Astrocyte (in vitro differentiated cells and primary cell): ENCODE results near the gene PLXDC2. TPM values are rescaled to one million over a fixed set of nuclear protein-coding genes. Genes with fewer than 3 reads are reported as not detected.

ENCODE experiments used
- DNase-seq: peaks from one replicate; pipeline ENCODE4 v3.0.0-alpha.2; 2010; ENCODE audit warnings: low read depth
- FAIRE-seq: peaks from 2 replicates; lab custom pipeline; 2011; peaks lifted over from hg19 to GRCh38; lab: Jason Lieb, UNC
- H2AFZ ChIP-seq: 2 replicates; pipeline ENCODE4 v1.6.0; 2012; ENCODE audit warnings: low read depth, low read length, inconsistent platforms
- H3K27ac ChIP-seq: 2 replicates; pipeline ENCODE4 v1.5.1; 2011; ENCODE audit warnings: low read depth, low read length, inconsistent platforms
- H3K27me3 ChIP-seq: 2 replicates; pipeline ENCODE4 v1.6.0; 2011; ENCODE audit warnings: low read length, inconsistent platforms; ENCODE audit not compliant: insufficient read depth
- H3K36me3 ChIP-seq: 2 replicates; pipeline ENCODE4 v1.5.1; 2011; ENCODE audit warnings: low read length, inconsistent platforms; ENCODE audit not compliant: insufficient read depth
- H3K4me1 ChIP-seq: 2 replicates; pipeline ENCODE4 v1.5.1; 2011; ENCODE audit warnings: low read length, inconsistent platforms; ENCODE audit not compliant: insufficient read depth
- H3K4me2 ChIP-seq: 2 replicates; pipeline ENCODE4 v1.6.0; 2012; ENCODE audit warnings: low read length, inconsistent platforms
- H3K4me3 ChIP-seq: 2 replicates; pipeline ENCODE4 v1.5.1; 2011; ENCODE audit warnings: low read depth, mild to moderate bottlenecking, low read length, inconsistent platforms; ENCODE audit not compliant: insufficient read depth
- H3K79me2 ChIP-seq: 2 replicates; pipeline ENCODE4 v1.6.0; 2012; ENCODE audit warnings: mild to moderate bottlenecking, low read length, inconsistent platforms; ENCODE audit not compliant: insufficient read depth
- H3K9ac ChIP-seq: 2 replicates; pipeline ENCODE4 v1.6.0; 2012; ENCODE audit warnings: mild to moderate bottlenecking, low read length, inconsistent platforms
- H3K9me3 ChIP-seq: 2 replicates; pipeline ENCODE4 v1.5.1; 2012; ENCODE audit warnings: low read depth, mild to moderate bottlenecking, low read length, inconsistent platforms; ENCODE audit not compliant: insufficient read depth
- H4K20me1 ChIP-seq: 2 replicates; pipeline ENCODE4 v1.6.0; 2012; ENCODE audit warnings: low read length, inconsistent platforms; ENCODE audit not compliant: insufficient read depth
- H3K27ac Mint-ChIP-seq: one replicate; pipeline ENCODE4 v1.8.0; 2021; ENCODE audit warnings: mild to moderate bottlenecking, mixed read lengths; ENCODE audit not compliant: unreplicated experiment
- H3K27me3 Mint-ChIP-seq: one replicate; pipeline ENCODE4 v1.8.0; 2021; ENCODE audit warnings: low read depth, mixed read lengths; ENCODE audit not compliant: unreplicated experiment
- H3K36me3 Mint-ChIP-seq: one replicate; pipeline ENCODE4 v1.8.0; 2021; ENCODE audit warnings: low read depth, mixed read lengths; ENCODE audit not compliant: unreplicated experiment
- H3K4me1 Mint-ChIP-seq: one replicate; pipeline ENCODE4 v1.8.0; 2021; ENCODE audit warnings: low read depth, mixed read lengths; ENCODE audit not compliant: unreplicated experiment
- H3K4me3 Mint-ChIP-seq: one replicate; pipeline ENCODE4 v1.8.0; 2021; ENCODE audit warnings: mild to moderate bottlenecking, moderate library complexity, mixed read lengths; ENCODE audit not compliant: unreplicated experiment
- H3K9me3 Mint-ChIP-seq: one replicate; pipeline ENCODE4 v1.8.0; 2021; ENCODE audit warnings: mild to moderate bottlenecking, mixed read lengths; ENCODE audit not compliant: unreplicated experiment
- CTCF ChIP-seq: IDR thresholded peaks from 2 replicates; pipeline ENCODE4 v1.5.1; 2011; ENCODE audit warnings: low read depth, mild to moderate bottlenecking, inconsistent platforms, low read length, moderate library complexity; ENCODE audit not compliant: insufficient read depth
- EZH2 ChIP-seq: IDR thresholded peaks from 2 replicates; pipeline ENCODE4 v1.6.1; 2012; ENCODE audit warnings: mild to moderate bottlenecking, low read length, inconsistent platforms; ENCODE audit not compliant: insufficient read depth
- total RNA-seq: library from RNA; stranded (reverse); gene quantifications from 2 replicates; pipeline ENCODE4 v1.2.1, GENCODE V29; 2021

The PLXDC2 gene
- total RNA-seq, 1 donor from 2014 or later, result 36.1 TPM

- TF ChIP-seq CTCF (no peak), EZH2 (no peak)
- H3K27me3 ChIP-seq, result no peaks in the 10 kb centered on the region
- H3K79me2 ChIP-seq, result peaks cover 6% of the 10 kb centered on the region
- no peak overlapping the region for H3K4me3 ChIP-seq
- H3K4me3 Mint-ChIP-seq, result no peak overlapping the region
- peaks cover 26% of the 10 kb centered on the region for H3K4me1 ChIP-seq
- no peaks in the 10 kb centered on the region for H4K20me1 ChIP-seq
- peaks cover 31% of the 10 kb centered on the region for H3K4me1 Mint-ChIP-seq
- no peak overlapping the region for H2AFZ ChIP-seq
- H3K36me3 Mint-ChIP-seq, result no peaks in the 10 kb centered on the region
- no peaks in the 10 kb centered on the region for H3K36me3 ChIP-seq
- no peak overlapping the region for H3K27ac ChIP-seq
- H3K27me3 Mint-ChIP-seq, result no peaks in the 10 kb centered on the region
- FAIRE-seq (no peak), DNase-seq (no peak)
- no peaks in the 10 kb centered on the region for H3K9me3 ChIP-seq
- no peak overlapping the region for H3K4me2 ChIP-seq
- no peaks in the 10 kb centered on the region for H3K9me3 Mint-ChIP-seq
- H3K27ac Mint-ChIP-seq, result no peak overlapping the region
- H3K9ac ChIP-seq, result no peak overlapping the region
Observed at GRCh38 chr10:19915125-19915524, 98.9 kb downstream of the PLXDC2 start.

- H2AFZ ChIP-seq, result no peak overlapping the region
- H3K4me3 Mint-ChIP-seq, result no peak overlapping the region
- H3K9me3 ChIP-seq, result no peaks in the 10 kb centered on the region
- no peaks in the 10 kb centered on the region for H3K9me3 Mint-ChIP-seq
- no peaks in the 10 kb centered on the region for H3K36me3 Mint-ChIP-seq
- no peaks in the 10 kb centered on the region for H3K36me3 ChIP-seq
- no peak overlapping the region for H3K27ac ChIP-seq
- no peaks in the 10 kb centered on the region for H3K27me3 ChIP-seq
- no peak overlapping the region for H3K4me2 ChIP-seq
- peaks cover 8% of the 10 kb centered on the region for H3K79me2 ChIP-seq
- H3K27me3 Mint-ChIP-seq, result no peaks in the 10 kb centered on the region
- DNase-seq, result no peak
- TF ChIP-seq EZH2, result no peak
- TF ChIP-seq CTCF, result no peak
- peaks cover 26% of the 10 kb centered on the region for H3K4me1 ChIP-seq
- no peaks in the 10 kb centered on the region for H4K20me1 ChIP-seq
- no peak for FAIRE-seq
- H3K4me1 Mint-ChIP-seq, result peaks cover 32% of the 10 kb centered on the region
- H3K27ac Mint-ChIP-seq, result no peak overlapping the region
- no peak overlapping the region for H3K9ac ChIP-seq
- no peak overlapping the region for H3K4me3 ChIP-seq
Observed at GRCh38 chr10:19915816-19916215, 99.6 kb downstream of the PLXDC2 start.

- DNase-seq, result peak; percentile 70
- Histone ChIP-seq H3K27ac (peak overlapping the region; percentile 47), H3K36me3 (no peaks in the 10 kb centered on the region), H3K4me1 (peaks cover 46% of the 10 kb centered on the region), H3K4me2 (peak overlapping the region; percentile 53), H3K9ac (peak overlapping the region; percentile 15), H4K20me1 (no peaks in the 10 kb centered on the region), H3K27me3 (no peaks in the 10 kb centered on the region), H2AFZ (no peak overlapping the region), H3K9me3 (no peaks in the 10 kb centered on the region), H3K4me3 (no peak overlapping the region), H3K79me2 (peaks cover 8% of the 10 kb centered on the region)
- TF ChIP-seq EZH2, result no peak
- no peak for TF ChIP-seq CTCF
- no peak overlapping the region for H3K4me3 Mint-ChIP-seq
- H3K27ac Mint-ChIP-seq, result peak overlapping the region; percentile 63
- H3K36me3 Mint-ChIP-seq, result no peaks in the 10 kb centered on the region
- peaks cover 48% of the 10 kb centered on the region for H3K4me1 Mint-ChIP-seq
- H3K9me3 Mint-ChIP-seq, result no peaks in the 10 kb centered on the region
- no peak for FAIRE-seq
- no peaks in the 10 kb centered on the region for H3K27me3 Mint-ChIP-seq
Observed at GRCh38 chr10:19917751-19918478, 101.7 kb downstream of the PLXDC2 start.
